GM04504 (cell line): Measurements from ENCODE around the gene XRN1.
"Not testable (repeated sequence)": the region's sequence is repeated elsewhere in the genome, so short reads cannot be mapped to it uniquely, and the experiment has no call there.

Experiments
- DNase-seq: peaks from one replicate; pipeline ENCODE4 v3.0.0-alpha.2; 2012; ENCODE audit warnings: low read depth

XRN1 gene

GRCh38 chr3:142447852-142448823 is at the start of gene XRN1:
Gene XRN1 (minus strand): TSS chr3:142448037. CDS start chr3:142447944, 93 bp downstream.
- peak; percentile 90 for DNase-seq

- no peak for DNase-seq
Observed at GRCh38 chr3:142495103-142495502, 47.3 kb upstream of the XRN1 start.

- no peak for DNase-seq
Observed at GRCh38 chr3:142492184-142492583, 44.3 kb upstream of the XRN1 start.

GRCh38 chr3:142489572-142490323 is 41.9 kb upstream of the XRN1 start:
- DNase-seq: no peak

GRCh38 chr3:142484912-142485435 is 37.1 kb upstream of the XRN1 start:
- DNase-seq: no peak

- DNase-seq: no peak
Observed at GRCh38 chr3:142481196-142481595, 33.4 kb upstream of the XRN1 start.

- no peak for DNase-seq
Observed at GRCh38 chr3:142470826-142471225, 23.0 kb upstream of the XRN1 start.

GRCh38 chr3:142468456-142468855 is 20.6 kb upstream of the XRN1 start:
- no peak for DNase-seq

GRCh38 chr3:142467768-142468167 is 19.9 kb upstream of the XRN1 start:
- DNase-seq: no peak

GRCh38 chr3:142460689-142461088 is 12.9 kb upstream of the XRN1 start:
- no peak for DNase-seq

- no peak for DNase-seq
Observed at GRCh38 chr3:142459929-142460328, 12.1 kb upstream of the XRN1 start.

- DNase-seq: no peak
Observed at GRCh38 chr3:142459096-142459495, 11.3 kb upstream of the XRN1 start.

- DNase-seq: no peak
Observed at GRCh38 chr3:142450881-142451280, 3.0 kb upstream of the XRN1 start.

GRCh38 chr3:142450189-142450588 is 2.4 kb upstream of the XRN1 start:
- no peak for DNase-seq

- DNase-seq: peak; percentile 18
Observed at GRCh38 chr3:142447301-142447851, 461 bp downstream of the XRN1 start.

GRCh38 chr3:142445816-142446254 is 2.0 kb downstream of the XRN1 start:
- no peak for DNase-seq

GRCh38 chr3:142444343-142444742 is 3.5 kb downstream of the XRN1 start:
- DNase-seq: no peak

GRCh38 chr3:142443060-142443459 is 4.8 kb downstream of the XRN1 start:
- DNase-seq: not testable (repeated sequence)

- DNase-seq: not testable (repeated sequence)
Observed at GRCh38 chr3:142439499-142440220, 8.2 kb downstream of the XRN1 start.

GRCh38 chr3:142438096-142438495 is 9.7 kb downstream of the XRN1 start:
- not testable (repeated sequence) for DNase-seq

- no peak for DNase-seq
Observed at GRCh38 chr3:142436951-142437585, 10.8 kb downstream of the XRN1 start.
